ENCODE results near the gene ADAMTS2. TPM values are rescaled to one million over a fixed set of nuclear protein-coding genes. Genes with fewer than 3 reads are reported as not detected.
A peak's percentile ranks its signal among the peaks of the same experiment; 100 is the strongest.

The ADAMTS2 gene
- total RNA-seq, 1 donor from 2014 or later = 1.2 TPM

- H3K27ac Mint-ChIP-seq = no peak overlapping the region
- peaks cover 13% of the 10 kb centered on the region for H3K4me1 ChIP-seq
- no peak overlapping the region for H3K4me2 ChIP-seq
- no peaks in the 10 kb centered on the region for H3K9me3 ChIP-seq (ENCODE audit: low read depth)
- H3K9me3 Mint-ChIP-seq = no peaks in the 10 kb centered on the region
- H3K27me3 ChIP-seq = no peaks in the 10 kb centered on the region
- no peaks in the 10 kb centered on the region for H3F3A ChIP-seq (ENCODE audit: low read depth)
- H3K36me3 Mint-ChIP-seq = no peaks in the 10 kb centered on the region
- no peaks in the 10 kb centered on the region for H4K20me1 ChIP-seq (ENCODE audit: low read depth)
- peaks cover 16% of the 10 kb centered on the region for H3K4me1 Mint-ChIP-seq
- no peak overlapping the region for H3K9ac ChIP-seq
- H3K36me3 ChIP-seq = no peaks in the 10 kb centered on the region
- no peak for DNase-seq (ENCODE audit: low spot score)
- no peak overlapping the region for H3K4me3 ChIP-seq
- H3K79me2 ChIP-seq (ENCODE audit: low read depth) = no peaks in the 10 kb centered on the region
- H2AFZ ChIP-seq (replicated peaks) = no peak overlapping the region
- no peak overlapping the region for H3K4me3 Mint-ChIP-seq
- peaks cover 6% of the 10 kb centered on the region for H3K27me3 Mint-ChIP-seq (ENCODE audit: insufficient read depth, low read depth)
- no peak for TF ChIP-seq EZH2phosphoT487 (IDR thresholded peaks at IDR 0.05)
- no peak for TF ChIP-seq CTCF (IDR thresholded peaks at IDR 0.05)
- no peak for TF ChIP-seq EZH2 (IDR thresholded peaks at IDR 0.05)
- H3K27ac ChIP-seq = no peak overlapping the region
Measured at GRCh38 chr5:179190851-179191505, 154.3 kb downstream of the ADAMTS2 start.

- Histone ChIP-seq H3K4me3 (no peak overlapping the region), H3K9ac (no peak overlapping the region), H3K4me2 (no peak overlapping the region), H2AFZ (replicated peaks) (no peak overlapping the region), H3K9me3 (ENCODE audit: low read depth) (no peaks in the 10 kb centered on the region), H3K27me3 (no peaks in the 10 kb centered on the region), H3K36me3 (no peaks in the 10 kb centered on the region), H3K27ac (no peak overlapping the region), H3K79me2 (ENCODE audit: low read depth) (no peaks in the 10 kb centered on the region), H3K4me1 (peaks cover 17% of the 10 kb centered on the region), H3F3A (ENCODE audit: low read depth) (no peaks in the 10 kb centered on the region), H4K20me1 (ENCODE audit: low read depth) (no peaks in the 10 kb centered on the region)
- no peak for DNase-seq (ENCODE audit: low spot score)
- Mint-ChIP-seq H3K27me3 (ENCODE audit: insufficient read depth, low read depth) (peaks cover 11% of the 10 kb centered on the region), H3K4me3 (no peak overlapping the region), H3K36me3 (no peaks in the 10 kb centered on the region), H3K9me3 (no peaks in the 10 kb centered on the region), H3K4me1 (peaks cover 23% of the 10 kb centered on the region), H3K27ac (no peak overlapping the region)
- no peak for TF ChIP-seq CTCF (IDR thresholded peaks at IDR 0.05)
- no peak for TF ChIP-seq EZH2 (IDR thresholded peaks at IDR 0.05)
- TF ChIP-seq EZH2phosphoT487 (IDR thresholded peaks at IDR 0.05) = no peak
Measured at GRCh38 chr5:179188636-179189035, 156.6 kb downstream of the ADAMTS2 start.

- no peaks in the 10 kb centered on the region for H3K36me3 Mint-ChIP-seq
- H3K27ac ChIP-seq = no peak overlapping the region
- no peaks in the 10 kb centered on the region for H3F3A ChIP-seq (ENCODE audit: low read depth)
- no peak overlapping the region for H3K4me2 ChIP-seq
- no peak overlapping the region for H2AFZ ChIP-seq (replicated peaks)
- H4K20me1 ChIP-seq (ENCODE audit: low read depth) = no peaks in the 10 kb centered on the region
- no peak for TF ChIP-seq EZH2 (IDR thresholded peaks at IDR 0.05)
- TF ChIP-seq EZH2phosphoT487 (IDR thresholded peaks at IDR 0.05) = no peak
- no peak for TF ChIP-seq CTCF (IDR thresholded peaks at IDR 0.05)
- no peak for DNase-seq (ENCODE audit: low spot score)
- H3K9me3 ChIP-seq (ENCODE audit: low read depth) = no peaks in the 10 kb centered on the region
- H3K4me1 Mint-ChIP-seq = peaks cover 19% of the 10 kb centered on the region
- H3K9me3 Mint-ChIP-seq = no peaks in the 10 kb centered on the region
- peaks cover 11% of the 10 kb centered on the region for H3K27me3 Mint-ChIP-seq (ENCODE audit: insufficient read depth, low read depth)
- H3K79me2 ChIP-seq (ENCODE audit: low read depth) = no peaks in the 10 kb centered on the region
- no peaks in the 10 kb centered on the region for H3K27me3 ChIP-seq
- no peak overlapping the region for H3K4me3 Mint-ChIP-seq
- H3K4me3 ChIP-seq = no peak overlapping the region
- H3K27ac Mint-ChIP-seq = peak overlapping the region; percentile 33
- no peak overlapping the region for H3K9ac ChIP-seq
- H3K36me3 ChIP-seq = no peaks in the 10 kb centered on the region
- peaks cover 17% of the 10 kb centered on the region for H3K4me1 ChIP-seq
Measured at GRCh38 chr5:179187681-179188575, 157.3 kb downstream of the ADAMTS2 start.

All from neural progenitor cell (in vitro differentiated cells).